HL-60 (cell line): ENCODE measurements around the gene KRT12.

ENCODE experiments used
- DNase-seq, 2 experiments: peaks; one replicate each; pipeline ENCODE4 v3.0.0-alpha.2; 2010 to 2020; ENCODE audit warnings: low read depth in 1 of 2, low spot score in 1 of 2
- H3K27ac ChIP-seq: fragments of 250-450 bp; sonication (Bioruptor Pico); replicated peaks from 2 replicates; pipeline ENCODE4 v1.5.1; 2020; ENCODE audit warnings: mild to moderate bottlenecking, moderate library complexity
- H3K27me3 ChIP-seq: fragments of 250-450 bp; sonication (Bioruptor Pico); 2 replicates; pipeline ENCODE4 v1.5.1; 2021; ENCODE audit warnings: mild to moderate bottlenecking, moderate library complexity; ENCODE audit not compliant: insufficient read depth, poor library complexity, severe bottlenecking
- H3K4me3 ChIP-seq: replicated peaks from 2 replicates; pipeline ENCODE4 v1.5.1; 2011; ENCODE audit warnings: mild to moderate bottlenecking, control low read depth, low read length; ENCODE audit not compliant: insufficient read depth
- GABPA ChIP-seq: IDR thresholded peaks from 2 replicates; pipeline ENCODE4 v1.6.1; 2012; ENCODE audit warnings: low read depth
- POLR2AphosphoS5 ChIP-seq: IDR thresholded peaks from 2 replicates; pipeline ENCODE4 v1.6.1; 2012; ENCODE audit warnings: low read depth
- SPI1 ChIP-seq: IDR thresholded peaks from 2 replicates; pipeline ENCODE4 v1.6.1; 2012; ENCODE audit warnings: low read depth, mild to moderate bottlenecking, borderline replicate concordance
- TF ChIP-seq, protein P1 (sequence below): IDR thresholded peaks from 2 replicates; pipeline ENCODE4 v1.6.1; 2012; ENCODE audit warnings: low read depth; ENCODE audit not compliant: insufficient replicate concordance
- TF ChIP-seq, protein P2 (sequence below): IDR thresholded peaks from one replicate; pipeline ENCODE4 v1.5.1; 2011; ENCODE audit warnings: low read length, control low read depth, inconsistent platforms; ENCODE audit not compliant: insufficient read depth

Gene KRT12

DNA sequence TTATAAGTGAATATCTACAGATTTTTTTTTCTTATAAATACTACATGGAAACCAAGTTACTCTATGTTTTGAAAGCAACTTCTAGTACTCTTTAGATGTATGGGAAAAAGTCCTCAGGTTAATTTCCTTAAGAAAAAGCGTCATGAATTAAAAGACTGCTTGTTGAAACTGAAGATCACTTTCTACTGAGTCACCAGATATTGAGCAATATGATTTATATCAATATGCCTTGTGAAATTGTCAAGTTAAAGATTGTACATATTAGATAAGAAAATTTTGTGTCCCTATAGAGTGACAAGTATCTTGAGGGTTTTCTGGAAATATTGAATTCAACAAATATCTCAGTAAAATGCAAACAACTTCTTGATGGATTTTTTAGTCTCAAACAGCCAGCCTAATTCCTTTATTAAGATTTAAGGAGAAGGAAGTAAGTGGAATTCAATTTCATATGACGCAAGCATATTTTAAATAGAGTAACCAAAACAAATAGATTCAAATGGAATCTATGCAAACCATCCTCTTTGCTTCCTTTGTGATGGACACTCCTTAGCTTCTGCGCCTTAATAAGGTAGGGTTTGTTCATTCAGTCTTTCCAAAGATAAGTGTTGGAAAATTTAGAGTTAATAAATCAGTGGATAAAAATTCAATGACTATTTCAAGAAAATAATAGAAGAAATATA is 16.6 kb downstream of the KRT12 start:
- no peak for DNase-seq
- TF ChIP-seq, protein P1, sequence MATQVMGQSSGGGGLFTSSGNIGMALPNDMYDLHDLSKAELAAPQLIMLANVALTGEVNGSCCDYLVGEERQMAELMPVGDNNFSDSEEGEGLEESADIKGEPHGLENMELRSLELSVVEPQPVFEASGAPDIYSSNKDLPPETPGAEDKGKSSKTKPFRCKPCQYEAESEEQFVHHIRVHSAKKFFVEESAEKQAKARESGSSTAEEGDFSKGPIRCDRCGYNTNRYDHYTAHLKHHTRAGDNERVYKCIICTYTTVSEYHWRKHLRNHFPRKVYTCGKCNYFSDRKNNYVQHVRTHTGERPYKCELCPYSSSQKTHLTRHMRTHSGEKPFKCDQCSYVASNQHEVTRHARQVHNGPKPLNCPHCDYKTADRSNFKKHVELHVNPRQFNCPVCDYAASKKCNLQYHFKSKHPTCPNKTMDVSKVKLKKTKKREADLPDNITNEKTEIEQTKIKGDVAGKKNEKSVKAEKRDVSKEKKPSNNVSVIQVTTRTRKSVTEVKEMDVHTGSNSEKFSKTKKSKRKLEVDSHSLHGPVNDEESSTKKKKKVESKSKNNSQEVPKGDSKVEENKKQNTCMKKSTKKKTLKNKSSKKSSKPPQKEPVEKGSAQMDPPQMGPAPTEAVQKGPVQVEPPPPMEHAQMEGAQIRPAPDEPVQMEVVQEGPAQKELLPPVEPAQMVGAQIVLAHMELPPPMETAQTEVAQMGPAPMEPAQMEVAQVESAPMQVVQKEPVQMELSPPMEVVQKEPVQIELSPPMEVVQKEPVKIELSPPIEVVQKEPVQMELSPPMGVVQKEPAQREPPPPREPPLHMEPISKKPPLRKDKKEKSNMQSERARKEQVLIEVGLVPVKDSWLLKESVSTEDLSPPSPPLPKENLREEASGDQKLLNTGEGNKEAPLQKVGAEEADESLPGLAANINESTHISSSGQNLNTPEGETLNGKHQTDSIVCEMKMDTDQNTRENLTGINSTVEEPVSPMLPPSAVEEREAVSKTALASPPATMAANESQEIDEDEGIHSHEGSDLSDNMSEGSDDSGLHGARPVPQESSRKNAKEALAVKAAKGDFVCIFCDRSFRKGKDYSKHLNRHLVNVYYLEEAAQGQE: no peak
- TF ChIP-seq GABPA (no peak), SPI1 (no peak)
- TF ChIP-seq, protein P2, sequence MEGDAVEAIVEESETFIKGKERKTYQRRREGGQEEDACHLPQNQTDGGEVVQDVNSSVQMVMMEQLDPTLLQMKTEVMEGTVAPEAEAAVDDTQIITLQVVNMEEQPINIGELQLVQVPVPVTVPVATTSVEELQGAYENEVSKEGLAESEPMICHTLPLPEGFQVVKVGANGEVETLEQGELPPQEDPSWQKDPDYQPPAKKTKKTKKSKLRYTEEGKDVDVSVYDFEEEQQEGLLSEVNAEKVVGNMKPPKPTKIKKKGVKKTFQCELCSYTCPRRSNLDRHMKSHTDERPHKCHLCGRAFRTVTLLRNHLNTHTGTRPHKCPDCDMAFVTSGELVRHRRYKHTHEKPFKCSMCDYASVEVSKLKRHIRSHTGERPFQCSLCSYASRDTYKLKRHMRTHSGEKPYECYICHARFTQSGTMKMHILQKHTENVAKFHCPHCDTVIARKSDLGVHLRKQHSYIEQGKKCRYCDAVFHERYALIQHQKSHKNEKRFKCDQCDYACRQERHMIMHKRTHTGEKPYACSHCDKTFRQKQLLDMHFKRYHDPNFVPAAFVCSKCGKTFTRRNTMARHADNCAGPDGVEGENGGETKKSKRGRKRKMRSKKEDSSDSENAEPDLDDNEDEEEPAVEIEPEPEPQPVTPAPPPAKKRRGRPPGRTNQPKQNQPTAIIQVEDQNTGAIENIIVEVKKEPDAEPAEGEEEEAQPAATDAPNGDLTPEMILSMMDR: no peak
- no peak overlapping the region for H3K27ac ChIP-seq
- peaks cover 19% of the 10 kb centered on the region for H3K27me3 ChIP-seq
- no peak overlapping the region for H3K4me3 ChIP-seq

DNA sequence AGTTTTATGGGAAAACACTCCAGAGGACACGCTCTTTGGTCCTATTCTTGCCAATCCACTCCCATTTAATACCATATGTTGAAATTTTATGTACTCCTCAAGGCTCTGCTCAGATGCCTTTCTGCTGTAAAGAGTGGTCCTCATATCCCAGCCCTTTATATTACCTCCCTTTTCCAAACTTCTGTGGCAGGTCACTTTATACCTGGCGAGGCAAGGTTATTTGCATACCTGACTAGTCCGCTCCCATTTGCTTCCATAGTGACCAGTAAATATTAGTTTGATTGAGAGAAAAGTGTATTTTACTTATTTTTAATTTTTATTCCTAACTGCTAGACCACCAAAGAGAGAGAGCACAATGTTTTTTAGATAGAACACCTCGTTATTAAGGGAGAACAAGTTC is 17.3 kb downstream of the KRT12 start:
- no peak for DNase-seq
- H3K4me3 ChIP-seq: no peak overlapping the region
- H3K27me3 ChIP-seq: peaks cover 19% of the 10 kb centered on the region
- TF ChIP-seq, protein P1: no peak
- TF ChIP-seq GABPA (no peak), SPI1 (no peak), POLR2AphosphoS5 (no peak)
- TF ChIP-seq, protein P2: no peak
- H3K27ac ChIP-seq: no peak overlapping the region

DNA sequence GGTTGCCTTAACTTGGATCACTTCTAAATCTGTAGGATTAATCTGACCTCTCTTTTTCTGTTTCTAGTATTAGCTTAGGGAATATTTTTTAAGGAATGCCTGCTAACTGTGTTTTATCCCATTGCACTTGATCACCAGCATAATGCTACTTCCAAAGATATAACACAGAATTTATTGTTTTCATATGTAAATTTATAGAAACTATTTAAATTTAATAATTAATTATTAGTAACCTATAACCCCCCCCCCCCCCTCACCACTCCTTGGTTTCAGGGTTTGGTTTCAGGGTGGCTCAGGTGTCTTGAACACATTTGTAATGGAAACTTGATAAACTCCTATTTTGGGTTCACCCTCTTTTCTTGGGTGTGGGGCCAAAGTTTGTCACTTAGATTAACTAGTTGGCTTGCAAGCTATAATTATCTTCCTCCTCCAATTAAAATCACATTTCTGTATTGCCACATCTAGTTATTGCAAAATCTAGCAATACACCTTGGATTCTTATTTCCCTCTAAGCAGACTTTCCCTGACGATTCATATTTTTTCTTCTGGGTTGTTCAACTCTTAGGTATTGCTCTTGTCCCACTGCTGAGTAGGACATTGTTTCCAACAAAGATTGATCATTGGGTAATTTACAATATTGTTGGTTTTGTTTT is 18.3 kb downstream of the KRT12 start:
- H3K27ac ChIP-seq: no peak overlapping the region

DNA sequence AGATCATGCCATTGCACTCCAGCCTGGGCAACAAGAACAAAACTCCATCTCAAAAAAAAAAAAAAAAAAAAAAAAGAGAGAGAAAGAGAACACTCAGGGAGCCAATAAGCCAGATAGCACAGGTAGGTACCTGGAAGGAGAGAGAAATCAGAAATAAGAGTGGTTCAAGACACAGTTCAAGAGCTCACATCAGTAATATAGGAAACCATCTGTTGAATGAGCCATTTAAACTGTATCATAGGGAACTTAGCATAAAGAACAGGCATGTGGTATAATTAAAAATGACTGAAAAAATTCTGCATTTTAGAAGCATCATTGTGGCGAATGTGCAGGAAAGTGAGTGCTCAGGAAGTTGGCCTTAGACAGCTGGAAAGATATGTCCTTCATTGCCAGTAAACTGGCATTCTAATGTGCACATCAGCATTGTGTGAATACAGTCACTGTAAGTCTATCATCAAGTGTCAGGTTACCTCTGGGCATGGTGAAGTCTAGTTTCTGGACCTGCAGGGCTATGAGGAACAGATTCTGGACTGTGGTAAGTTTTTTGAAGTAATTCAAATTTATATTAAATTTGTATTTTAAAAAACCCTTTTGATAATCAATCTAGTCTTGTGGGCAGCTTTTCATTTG is 20.4 kb downstream of the KRT12 start:
- H3K27ac ChIP-seq: no peak overlapping the region
- no peak for DNase-seq
- TF ChIP-seq GABPA (no peak), POLR2AphosphoS5 (no peak), SPI1 (no peak)
- TF ChIP-seq, protein P2: no peak
- TF ChIP-seq, protein P1: no peak

More for the DNA sequence above, 18.3 kb downstream of the KRT12 start:
- DNase-seq: no peak
- no peak for TF ChIP-seq POLR2AphosphoS5
- Histone ChIP-seq H3K27me3 (peaks cover 13% of the 10 kb centered on the region), H3K4me3 (no peak overlapping the region)

More for the DNA sequence above, 20.4 kb downstream of the KRT12 start:
- H3K27me3 ChIP-seq: peaks cover 6% of the 10 kb centered on the region
- H3K4me3 ChIP-seq: no peak overlapping the region
